Trophoblast cell (in vitro differentiated cells and primary cell): ENCODE results near the gene THRB.
A peak's percentile ranks its signal among the peaks of the same experiment; 100 is the strongest.

Source experiments
- DNase-seq, 2 donors: peaks; one replicate each; pipeline ENCODE4 v3.0.0-alpha.2; 2016
- H2AFZ ChIP-seq: 2 replicates; pipeline ENCODE4 v1.6.1; 2013; ENCODE audit warnings: low read length, moderate library complexity, mild to moderate bottlenecking; ENCODE audit not compliant: insufficient read depth, poor library complexity
- H2AK5ac ChIP-seq: 2 replicates; pipeline ENCODE4 v1.6.1; 2013; ENCODE audit warnings: mild to moderate bottlenecking, low read length
- H2BK120ac ChIP-seq: 2 replicates; pipeline ENCODE4 v1.6.1; 2013; ENCODE audit warnings: low read length, mild to moderate bottlenecking, moderate library complexity; ENCODE audit not compliant: insufficient read depth, poor library complexity
- H2BK12ac ChIP-seq: 2 replicates; pipeline ENCODE4 v1.6.1; 2013; ENCODE audit warnings: mild to moderate bottlenecking, low read length, moderate library complexity
- H2BK5ac ChIP-seq: 2 replicates; pipeline ENCODE4 v1.6.1; 2013; ENCODE audit warnings: low read length, low read depth, moderate library complexity, mild to moderate bottlenecking; ENCODE audit not compliant: poor library complexity
- H3K14ac ChIP-seq: 2 replicates; pipeline ENCODE4 v1.6.1; 2013; ENCODE audit warnings: mild to moderate bottlenecking, low read length
- H3K18ac ChIP-seq: 2 replicates; pipeline ENCODE4 v1.6.1; 2013; ENCODE audit warnings: mild to moderate bottlenecking, low read length
- H3K23ac ChIP-seq: 2 replicates; pipeline ENCODE4 v1.6.1; 2013; ENCODE audit warnings: low read length
- H3K27ac ChIP-seq: 2 replicates; pipeline ENCODE4 v1.5.1; 2013; ENCODE audit warnings: low read depth, mild to moderate bottlenecking, inconsistent platforms, low read length, moderate library complexity
- H3K27me3 ChIP-seq: 2 replicates; pipeline ENCODE4 v1.6.1; 2013; ENCODE audit warnings: inconsistent platforms, mild to moderate bottlenecking, low read length, moderate library complexity; ENCODE audit not compliant: insufficient read depth
- H3K36me3 ChIP-seq, 2 experiments: 1 replicate in 1 of 2; 2 replicates in 1 of 2; pipeline ENCODE4 v1.6.1; 2013; ENCODE audit warnings: low read length in 2 of 2, mild to moderate bottlenecking in 2 of 2, moderate library complexity in 1 of 2; ENCODE audit not compliant: insufficient read depth in 2 of 2, control insufficient read depth in 1 of 2
- H3K4ac ChIP-seq: 2 replicates; pipeline ENCODE4 v1.6.1; 2013; ENCODE audit warnings: low read depth, mild to moderate bottlenecking, low read length, moderate library complexity
- H3K4me1 ChIP-seq, 2 experiments: 1 replicate in 1 of 2; 2 replicates in 1 of 2; pipeline ENCODE4 v1.6.1; 2013; ENCODE audit warnings: low read length in 2 of 2, mild to moderate bottlenecking in 2 of 2, moderate library complexity in 1 of 2; ENCODE audit not compliant: insufficient read depth in 2 of 2, control insufficient read depth in 1 of 2
- H3K4me2 ChIP-seq: 2 replicates; pipeline ENCODE4 v1.6.1; 2013; ENCODE audit warnings: inconsistent platforms, mild to moderate bottlenecking, low read length, moderate library complexity
- H3K4me3 ChIP-seq: 2 replicates; pipeline ENCODE4 v1.5.1; 2013; ENCODE audit warnings: mild to moderate bottlenecking, low read depth, low read length, inconsistent platforms
- H3K79me1 ChIP-seq: one replicate; pipeline ENCODE4 v1.6.1; 2013; ENCODE audit warnings: low read length
- H3K79me2 ChIP-seq: 2 replicates; pipeline ENCODE4 v1.6.1; 2013; ENCODE audit warnings: low read length, mild to moderate bottlenecking; ENCODE audit not compliant: control insufficient read depth, insufficient read depth, poor library complexity
- H3K9ac ChIP-seq: 2 replicates; pipeline ENCODE4 v1.6.1; 2013; ENCODE audit warnings: mild to moderate bottlenecking, low read length
- H3K9me3 ChIP-seq: 2 replicates; pipeline ENCODE4 v1.6.1; 2013; ENCODE audit warnings: low read depth, mild to moderate bottlenecking, control low read depth, inconsistent platforms, low read length; ENCODE audit not compliant: insufficient read depth
- H4K12ac ChIP-seq: 2 replicates; pipeline ENCODE4 v1.6.1; 2013; ENCODE audit warnings: low read depth, mild to moderate bottlenecking, low read length, moderate library complexity
- H4K8ac ChIP-seq: 2 replicates; pipeline ENCODE4 v1.6.1; 2013; ENCODE audit warnings: low read depth, mild to moderate bottlenecking, low read length, moderate library complexity
- H4K91ac ChIP-seq: one replicate; pipeline ENCODE4 v1.6.1; 2013; ENCODE audit warnings: low read depth, mild to moderate bottlenecking, low read length, moderate library complexity
- WGBS: extraction: QIAGEN DNeasy Blood & Tissue Kit; methylation state at CpG from one replicate; pipeline ENCODE4 v1.1.7; 2013; ENCODE audit warnings: missing lambda C conversion rate; ENCODE audit not compliant: insufficient read length, insufficient coverage; ENCODE audit errors: extremely low coverage; 5-methylcytosine and 5-hydroxymethylcytosine counted together

Gene THRB

GRCh38 chr3:24434651-24435050, 60.0 kb downstream of the THRB start:
- Histone ChIP-seq H3K36me3 (peaks cover 0 to 1% of the 10 kb centered on the region in 2 experiments), H2BK12ac (no peak overlapping the region), H3K9me3 (no peaks in the 10 kb centered on the region), H2AFZ (no peak overlapping the region), H3K27ac (no peak overlapping the region), H3K79me1 (no peaks in the 10 kb centered on the region), H4K91ac (no peak overlapping the region), H3K14ac (no peak overlapping the region), H3K23ac (no peak overlapping the region), H3K18ac (no peak overlapping the region), H3K9ac (no peak overlapping the region), H3K4me1 (no peaks in the 10 kb centered on the region), H3K4me3 (no peak overlapping the region), H3K27me3 (no peaks in the 10 kb centered on the region), H4K8ac (no peak overlapping the region), H2BK5ac (no peak overlapping the region), H2AK5ac (no peak overlapping the region), H3K79me2 (no peaks in the 10 kb centered on the region), H3K4me2 (no peak overlapping the region), H3K4ac (no peak overlapping the region), H2BK120ac (no peak overlapping the region), H4K12ac (no peak overlapping the region)
- WGBS = no CpG with 5 or more reads among the region's 1 CpG
- DNase-seq = no peak

- no peak overlapping the region for H2AFZ ChIP-seq
- no peak overlapping the region for H4K12ac ChIP-seq
- H3K36me3 ChIP-seq = no peaks in the 10 kb centered on the region
- no peaks in the 10 kb centered on the region for H3K9me3 ChIP-seq
- no peak overlapping the region for H2BK120ac ChIP-seq
- no peaks in the 10 kb centered on the region for H3K27me3 ChIP-seq
- H3K14ac ChIP-seq = no peak overlapping the region
- WGBS = no CpG with 5 or more reads among the region's 5 CpGs
- H3K4me3 ChIP-seq = no peak overlapping the region
- H2BK5ac ChIP-seq = no peak overlapping the region
- H3K4me1 ChIP-seq = no peaks in the 10 kb centered on the region
- no peaks in the 10 kb centered on the region for H3K79me1 ChIP-seq
- H3K23ac ChIP-seq = no peak overlapping the region
- H3K4ac ChIP-seq = no peak overlapping the region
- H3K27ac ChIP-seq = no peak overlapping the region
- no peak overlapping the region for H4K8ac ChIP-seq
- no peak overlapping the region for H3K18ac ChIP-seq
- no peak overlapping the region for H2AK5ac ChIP-seq
- H3K9ac ChIP-seq = no peak overlapping the region
- no peaks in the 10 kb centered on the region for H3K79me2 ChIP-seq
- H3K4me2 ChIP-seq = no peak overlapping the region
- no peak overlapping the region for H2BK12ac ChIP-seq
- DNase-seq = no peak
- H4K91ac ChIP-seq = no peak overlapping the region
These were observed 60.6 kb downstream of the THRB start for GRCh38 chr3:24433838-24434591.

- no peaks in the 10 kb centered on the region for H3K27me3 ChIP-seq
- H3K14ac ChIP-seq = no peak overlapping the region
- H3K9me3 ChIP-seq = no peaks in the 10 kb centered on the region
- no peak for DNase-seq
- no peak overlapping the region for H3K4me3 ChIP-seq
- H2AFZ ChIP-seq = no peak overlapping the region
- H3K79me2 ChIP-seq = no peaks in the 10 kb centered on the region
- no peak overlapping the region for H4K91ac ChIP-seq
- no peak overlapping the region for H2BK12ac ChIP-seq
- no peak overlapping the region for H3K4ac ChIP-seq
- peaks cover 0 to 2% of the 10 kb centered on the region in 2 experiments for H3K4me1 ChIP-seq
- H4K8ac ChIP-seq = no peak overlapping the region
- H3K4me2 ChIP-seq = no peak overlapping the region
- H2BK5ac ChIP-seq = no peak overlapping the region
- no peaks in the 10 kb centered on the region for H3K79me1 ChIP-seq
- no peak overlapping the region for H3K27ac ChIP-seq
- no peaks in the 10 kb centered on the region for H3K36me3 ChIP-seq
- no peak overlapping the region for H3K18ac ChIP-seq
- H3K23ac ChIP-seq = no peak overlapping the region
- H2BK120ac ChIP-seq = no peak overlapping the region
- no peak overlapping the region for H4K12ac ChIP-seq
- H3K9ac ChIP-seq = no peak overlapping the region
- no peak overlapping the region for H2AK5ac ChIP-seq
These were observed 61.7 kb downstream of the THRB start for GRCh38 chr3:24432989-24433388.

GRCh38 chr3:24428481-24428880, 66.2 kb downstream of the THRB start:
- no peak overlapping the region for H4K12ac ChIP-seq

More at GRCh38 chr3:24428481-24428880, 66.2 kb downstream of the THRB start:
- no peak overlapping the region for H3K4me3 ChIP-seq
- H2BK120ac ChIP-seq = no peak overlapping the region
- no peak overlapping the region for H2AK5ac ChIP-seq
- H2AFZ ChIP-seq = no peak overlapping the region
- H3K4me1 ChIP-seq = peaks cover 0 to 2% of the 10 kb centered on the region in 2 experiments
- no peak overlapping the region for H4K91ac ChIP-seq
- no peak overlapping the region for H2BK12ac ChIP-seq
- no peak overlapping the region for H4K8ac ChIP-seq
- no peaks in the 10 kb centered on the region for H3K79me2 ChIP-seq
- no peaks in the 10 kb centered on the region for H3K27me3 ChIP-seq
- WGBS = no CpG with 5 or more reads among the region's 2 CpGs
- H3K27ac ChIP-seq = no peak overlapping the region
- H3K36me3 ChIP-seq = no peaks in the 10 kb centered on the region
- no peak overlapping the region for H3K14ac ChIP-seq
- DNase-seq = peak in 1 of 2 donors; percentile 29
- no peak overlapping the region for H3K4ac ChIP-seq
- no peaks in the 10 kb centered on the region for H3K9me3 ChIP-seq
- H2BK5ac ChIP-seq = no peak overlapping the region
- no peak overlapping the region for H3K4me2 ChIP-seq
- no peak overlapping the region for H3K23ac ChIP-seq
- no peaks in the 10 kb centered on the region for H3K79me1 ChIP-seq
- H3K9ac ChIP-seq = no peak overlapping the region
- H3K18ac ChIP-seq = no peak overlapping the region
